Neuronal stem cell (in vitro differentiated cells): ENCODE data around the gene FOS.
"Not testable (repeated sequence)": the region's sequence is repeated elsewhere in the genome, so short reads cannot be mapped to it uniquely, and the experiment has no call there.

Source experiments
- DNase-seq: peaks from one replicate; pipeline ENCODE4 v3.0.0-alpha.2; 2013; ENCODE audit warnings: low spot score
- H2AFZ ChIP-seq: one replicate; pipeline ENCODE4 v1.6.1; 2013; ENCODE audit warnings: mild to moderate bottlenecking, low read length, inconsistent platforms
- H2AK5ac ChIP-seq: 2 replicates; pipeline ENCODE4 v1.6.1; 2013; ENCODE audit warnings: low read depth, mild to moderate bottlenecking, inconsistent platforms, low read length, moderate library complexity, mixed read lengths
- H2BK120ac ChIP-seq: 2 replicates; pipeline ENCODE4 v1.6.1; 2013; ENCODE audit warnings: low read depth, mild to moderate bottlenecking, inconsistent platforms, low read length, moderate library complexity, mixed read lengths
- H2BK12ac ChIP-seq: one replicate; pipeline ENCODE4 v1.6.1; 2013; ENCODE audit warnings: low read length, inconsistent platforms
- H2BK15ac ChIP-seq: 2 replicates; pipeline ENCODE4 v1.6.1; 2013; ENCODE audit warnings: mild to moderate bottlenecking, low read length, inconsistent platforms, mixed read lengths
- H2BK5ac ChIP-seq: one replicate; pipeline ENCODE4 v1.6.1; 2013; ENCODE audit warnings: inconsistent platforms, mild to moderate bottlenecking, low read length, moderate library complexity
- H3K14ac ChIP-seq: one replicate; pipeline ENCODE4 v1.6.1; 2013; ENCODE audit warnings: low read length, inconsistent platforms
- H3K18ac ChIP-seq: 2 replicates; pipeline ENCODE4 v1.6.1; 2013; ENCODE audit warnings: low read length, inconsistent platforms
- H3K23ac ChIP-seq: 2 replicates; pipeline ENCODE4 v1.6.1; 2013; ENCODE audit warnings: low read depth, mild to moderate bottlenecking, mixed read lengths, low read length, inconsistent platforms; ENCODE audit not compliant: poor library complexity
- H3K27ac ChIP-seq: replicated peaks from 3 replicates; pipeline ENCODE4 v1.5.1; 2013; ENCODE audit warnings: low read length, inconsistent platforms
- H3K27me3 ChIP-seq, 3 experiments: 2 replicates each; pipeline ENCODE4 v1.6.1; 2013; ENCODE audit warnings: low read length in 3 of 3, mild to moderate bottlenecking in 2 of 3, inconsistent platforms in 1 of 3, low read depth in 1 of 3, mixed read lengths in 1 of 3, moderate library complexity in 1 of 3; ENCODE audit not compliant: control insufficient read depth in 3 of 3, insufficient read depth in 3 of 3
- H3K36me3 ChIP-seq, 2 donors: replicated peaks in 1 of 2; 2 replicates each; pipeline ENCODE4 v1.6.1; 2013; ENCODE audit warnings: low read length in 2 of 2; ENCODE audit not compliant: control insufficient read depth in 2 of 2, insufficient read depth in 2 of 2
- H3K4ac ChIP-seq: 2 replicates; pipeline ENCODE4 v1.6.1; 2013; ENCODE audit warnings: inconsistent platforms, mild to moderate bottlenecking, low read length, moderate library complexity
- H3K4me1 ChIP-seq, 2 donors: 1 replicate in 1 of 2; 2 replicates in 1 of 2; pipeline ENCODE4 v1.6.1; 2013; ENCODE audit warnings: low read length in 2 of 2, low read depth in 1 of 2; ENCODE audit not compliant: control insufficient read depth in 2 of 2, insufficient read depth in 1 of 2
- H3K4me2 ChIP-seq: one replicate; pipeline ENCODE4 v1.6.1; 2013; ENCODE audit warnings: mild to moderate bottlenecking, low read length, inconsistent platforms; ENCODE audit not compliant: insufficient read depth, poor library complexity, severe bottlenecking
- H3K4me3 ChIP-seq, 2 donors: 2 replicates each; pipeline ENCODE4 v1.5.1; 2013; ENCODE audit warnings: low read length in 2 of 2, mild to moderate bottlenecking in 2 of 2, inconsistent platforms in 1 of 2, moderate library complexity in 1 of 2
- H3K79me1 ChIP-seq: one replicate; pipeline ENCODE4 v1.6.1; 2013; ENCODE audit warnings: low read depth, mild to moderate bottlenecking, inconsistent platforms, low read length, moderate library complexity
- H3K9ac ChIP-seq: one replicate; pipeline ENCODE4 v1.6.1; 2013; ENCODE audit warnings: mild to moderate bottlenecking, low read depth, low read length, inconsistent platforms; ENCODE audit not compliant: poor library complexity
- H3K9me3 ChIP-seq, 2 donors: replicated peaks in 1 of 2; 2 replicates each; pipeline versions ENCODE3 to v1.6.1; 2013; ENCODE audit warnings: low read length in 2 of 2, mild to moderate bottlenecking in 2 of 2, inconsistent platforms in 1 of 2, low read depth in 1 of 2, mixed read lengths in 1 of 2, moderate library complexity in 1 of 2; ENCODE audit not compliant: control insufficient read depth in 2 of 2, insufficient read depth in 1 of 2
- H4K8ac ChIP-seq: one replicate; pipeline ENCODE4 v1.6.1; 2013; ENCODE audit warnings: low read depth, mild to moderate bottlenecking, inconsistent platforms, low read length, moderate library complexity
- H4K91ac ChIP-seq: one replicate; pipeline ENCODE4 v1.6.1; 2013; ENCODE audit warnings: low read length, low read depth, mild to moderate bottlenecking, inconsistent platforms; ENCODE audit not compliant: poor library complexity
- WGBS, 2 donors: extraction: QIAGEN DNeasy Blood & Tissue Kit; methylation state at CpG; one replicate each; pipeline ENCODE4 v1.1.7; 2013; ENCODE audit warnings: missing lambda C conversion rate in 2 of 2, mixed read lengths in 1 of 2; ENCODE audit not compliant: insufficient read length in 2 of 2, insufficient replicate concordance in 1 of 2; ENCODE audit errors: extremely low coverage in 2 of 2; 5-methylcytosine and 5-hydroxymethylcytosine counted together

FOS gene

DNA sequence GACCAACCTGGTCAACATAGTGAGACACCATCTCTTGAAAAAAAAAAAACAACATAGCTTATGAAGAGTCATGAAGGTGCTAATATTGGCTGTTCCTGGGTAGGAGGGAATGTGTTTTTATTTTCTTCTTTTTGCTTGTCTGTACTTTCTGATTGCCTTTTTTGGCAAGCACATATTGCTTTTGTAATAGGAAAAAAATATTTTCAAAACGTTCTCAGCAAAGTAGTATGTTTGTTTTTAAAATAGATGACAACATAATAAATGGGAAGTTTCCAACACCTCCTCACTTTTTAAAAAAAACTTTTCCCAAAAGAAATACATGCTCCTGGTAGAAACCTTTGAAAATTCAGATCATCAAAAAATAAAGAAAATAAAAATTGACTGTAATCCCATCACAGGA lies 20.9 kb downstream of the FOS start:
- no peak overlapping the region for H3K23ac ChIP-seq
- no peak overlapping the region for H3K4ac ChIP-seq
- peaks cover 7 to 12% of the 10 kb centered on the region in 2 donors for H3K4me1 ChIP-seq
- no peak overlapping the region for H2BK5ac ChIP-seq
- H2BK15ac ChIP-seq, result no peak overlapping the region
- H3K36me3 ChIP-seq, result no peaks in the 10 kb centered on the region
- H4K8ac ChIP-seq, result no peak overlapping the region
- H3K18ac ChIP-seq, result no peak overlapping the region
- H3K4me2 ChIP-seq, result no peak overlapping the region
- H4K91ac ChIP-seq, result no peak overlapping the region
- H3K27ac ChIP-seq, result no peak overlapping the region
- DNase-seq, result no peak
- no peak overlapping the region for H2BK12ac ChIP-seq
- H3K79me1 ChIP-seq, result no peaks in the 10 kb centered on the region
- no peak overlapping the region for H2BK120ac ChIP-seq
- H3K4me3 ChIP-seq, result no peak overlapping the region
- H2AFZ ChIP-seq, result no peak overlapping the region
- no peak overlapping the region for H2AK5ac ChIP-seq
- H3K27me3 ChIP-seq, result no peaks in the 10 kb centered on the region
- H3K9me3 ChIP-seq, result no peaks in the 10 kb centered on the region
- no peak overlapping the region for H3K14ac ChIP-seq
- H3K9ac ChIP-seq, result no peak overlapping the region
- WGBS, 2 donors, result no CpG with 5 or more reads among the region's 1 CpG

DNA sequence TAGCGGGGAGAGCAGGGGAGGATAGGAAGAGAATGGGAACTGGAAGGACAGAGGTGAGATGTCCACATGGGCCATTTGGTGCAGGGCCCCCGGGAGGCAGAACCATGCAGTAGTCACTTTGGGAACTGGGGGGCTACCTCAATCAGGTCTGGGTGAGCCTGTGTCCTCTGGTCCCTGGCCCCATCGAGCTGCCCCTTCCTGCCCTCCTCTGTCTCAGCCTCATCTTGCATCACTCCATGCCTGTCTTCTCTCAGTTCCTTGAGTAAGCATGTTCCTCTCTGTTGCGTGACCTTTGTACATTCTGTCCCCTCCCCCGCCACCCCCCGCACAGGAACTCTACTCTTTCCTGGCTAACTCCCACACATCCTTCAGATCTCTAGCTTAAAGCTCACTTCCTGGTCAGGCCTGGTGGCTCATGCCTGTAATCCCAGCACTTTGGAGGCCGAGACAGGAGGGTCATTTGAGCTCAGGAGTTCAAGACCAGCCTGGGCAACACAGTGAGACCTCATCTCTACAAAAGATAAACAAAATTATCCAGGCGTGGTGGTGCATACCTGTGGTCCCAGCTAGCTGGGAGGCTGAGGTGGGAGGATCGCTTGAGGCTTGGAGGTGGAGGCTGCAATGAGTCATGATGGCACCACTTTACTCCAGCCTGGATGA lies 23.2 kb downstream of the FOS start:
- Histone ChIP-seq H3K36me3 (no peaks in the 10 kb centered on the region), H2BK120ac (no peak overlapping the region), H4K91ac (no peak overlapping the region), H3K14ac (no peak overlapping the region), H3K79me1 (no peaks in the 10 kb centered on the region), H3K27ac (no peak overlapping the region), H3K27me3 (no peaks in the 10 kb centered on the region), H3K9ac (no peak overlapping the region), H4K8ac (no peak overlapping the region), H3K4me2 (no peak overlapping the region), H3K4me1 (peaks cover 0 to 1% of the 10 kb centered on the region in 2 donors), H2AFZ (no peak overlapping the region), H2BK12ac (no peak overlapping the region), H2AK5ac (no peak overlapping the region), H3K4me3 (no peak overlapping the region), H3K18ac (no peak overlapping the region), H2BK5ac (no peak overlapping the region), H3K9me3 (no peaks in the 10 kb centered on the region), H2BK15ac (no peak overlapping the region), H3K4ac (no peak overlapping the region), H3K23ac (no peak overlapping the region)
- no peak for DNase-seq
- WGBS, 2 donors, result no CpG with 5 or more reads among the region's 9 CpGs

DNA sequence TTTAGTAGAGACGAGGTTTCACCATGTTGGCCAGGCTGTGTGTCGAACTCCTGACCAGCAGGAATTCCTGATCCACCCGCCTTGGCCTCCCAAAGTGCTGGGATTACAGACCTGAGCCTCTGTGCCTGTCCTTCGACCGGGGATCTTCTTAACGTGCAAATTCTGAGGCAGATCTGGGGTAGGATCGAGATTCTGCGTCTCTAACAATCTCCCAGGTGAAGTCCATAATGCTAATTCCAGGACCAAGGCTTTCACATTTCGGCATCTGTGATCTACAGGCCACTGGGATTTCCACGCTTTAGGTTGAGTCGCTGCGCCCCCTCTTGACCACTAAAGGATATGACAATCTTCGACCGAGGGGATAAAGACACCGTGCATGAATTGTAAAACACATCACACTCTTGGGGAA lies 24.8 kb downstream of the FOS start:
- no peak overlapping the region for H2AK5ac ChIP-seq
- DNase-seq, result peak; percentile 65

DNA sequence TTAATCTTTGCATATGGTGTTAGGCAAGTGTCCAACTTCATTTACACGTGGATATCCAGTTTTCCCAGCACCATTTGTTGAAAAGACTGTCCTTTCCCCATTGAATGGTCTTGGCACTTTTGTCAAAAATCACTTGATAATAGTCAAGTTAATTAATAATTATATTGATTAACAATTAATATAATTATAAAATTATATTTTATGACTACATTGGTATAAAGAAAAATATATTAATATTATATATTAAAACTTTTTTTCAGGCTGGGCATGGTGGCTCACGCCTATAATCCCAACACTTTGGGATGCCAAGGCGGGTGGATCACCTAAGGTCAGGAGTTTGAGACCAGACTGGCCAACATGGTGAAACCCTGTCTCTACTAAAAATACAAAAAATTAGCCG lies 27.8 kb downstream of the FOS start:
- DNase-seq, H3K4me2 ChIP-seq: not testable (repeated sequence)

More for the DNA sequence above, 24.8 kb downstream of the FOS start:
- no peak overlapping the region for H3K4me2 ChIP-seq
- no peak overlapping the region for H4K91ac ChIP-seq
- no peak overlapping the region for H3K4ac ChIP-seq
- H2BK120ac ChIP-seq, result no peak overlapping the region
- H2BK5ac ChIP-seq, result no peak overlapping the region
- no peak overlapping the region for H3K4me3 ChIP-seq
- H3K27ac ChIP-seq, result no peak overlapping the region
- no peak overlapping the region for H2BK12ac ChIP-seq
- no peaks in the 10 kb centered on the region for H3K79me1 ChIP-seq
- H4K8ac ChIP-seq, result no peak overlapping the region
- H3K9ac ChIP-seq, result no peak overlapping the region
- WGBS, 2 donors, result no CpG with 5 or more reads among the region's 15 CpGs
- H3K18ac ChIP-seq, result no peak overlapping the region
- H3K9me3 ChIP-seq, result no peaks in the 10 kb centered on the region
- no peak overlapping the region for H3K14ac ChIP-seq
- peak overlapping the region; percentile 31 for H2AFZ ChIP-seq
- no peaks in the 10 kb centered on the region for H3K36me3 ChIP-seq
- peaks cover 1 to 2% of the 10 kb centered on the region in 2 donors for H3K4me1 ChIP-seq
- no peak overlapping the region for H2BK15ac ChIP-seq
- H3K23ac ChIP-seq, result no peak overlapping the region
- H3K27me3 ChIP-seq, result no peaks in the 10 kb centered on the region

More for the DNA sequence above, 27.8 kb downstream of the FOS start:
- H3K27me3 ChIP-seq, H3K36me3 ChIP-seq, H2BK15ac ChIP-seq, H3K18ac ChIP-seq, H2BK5ac ChIP-seq, H2AK5ac ChIP-seq, H3K23ac ChIP-seq, H3K9me3 ChIP-seq, H3K79me1 ChIP-seq, H2AFZ ChIP-seq, H4K91ac ChIP-seq, H3K9ac ChIP-seq, H3K27ac ChIP-seq, H2BK120ac ChIP-seq, H3K4me3 ChIP-seq, H4K8ac ChIP-seq, H3K14ac ChIP-seq, H3K4ac ChIP-seq, H2BK12ac ChIP-seq: not testable (repeated sequence)
- no CpG with 5 or more reads among the region's 4 CpGs for WGBS, 2 donors
- H3K4me1 ChIP-seq, result peaks cover 7 to 13% of the 10 kb centered on the region in 2 donors
